GM12891 (cell line): ENCODE results near the gene UBAP1L.

Source experiments
- DNase-seq: peaks from one replicate; pipeline ENCODE4 v3.0.0; 2011; ENCODE audit warnings: low spot score; ENCODE audit not compliant: insufficient read length
- FAIRE-seq: peaks from 2 replicates; lab custom pipeline; 2011; peaks lifted over from hg19 to GRCh38; lab: Jason Lieb, UNC
- PAX5 ChIP-seq: IDR thresholded peaks from 2 replicates; pipeline ENCODE4 v1.6.1; 2011; ENCODE audit warnings: low read length, moderate library complexity, mild to moderate bottlenecking; ENCODE audit not compliant: insufficient read depth, severe bottlenecking
- POLR2A ChIP-seq: IDR thresholded peaks from 2 replicates; pipeline ENCODE4 v1.6.1; 2011; ENCODE audit warnings: low read depth, low read length, control low read depth
- POLR2AphosphoS5 ChIP-seq: IDR thresholded peaks from 2 replicates; pipeline ENCODE4 v1.6.1; 2011; ENCODE audit warnings: low read depth, low read length, control low read depth
- POU2F2 ChIP-seq: IDR thresholded peaks from 2 replicates; pipeline ENCODE4 v1.6.1; 2011; ENCODE audit warnings: low read depth, mild to moderate bottlenecking, control low read depth, low read length, moderate library complexity
- SPI1 ChIP-seq: IDR thresholded peaks from 2 replicates; pipeline ENCODE4 v1.6.1; 2011; ENCODE audit warnings: low read depth, low read length, control low read depth
- TAF1 ChIP-seq: IDR thresholded peaks from 2 replicates; pipeline ENCODE4 v1.6.1; 2011; ENCODE audit warnings: low read depth, low read length, control low read depth

The UBAP1L gene

GRCh38 chr15:65092911-65093792, 21.8 kb downstream of the UBAP1L start:
- DNase-seq (no peak), FAIRE-seq (no peak)
- TF ChIP-seq POLR2A (no peak), SPI1 (no peak), TAF1 (no peak), POLR2AphosphoS5 (no peak), PAX5 (no peak), POU2F2 (no peak)

- no peak for DNase-seq
- no peak for TF ChIP-seq POLR2A
- no peak for FAIRE-seq
These were observed 22.8 kb downstream of the UBAP1L start for GRCh38 chr15:65091946-65092770.

- no peak for FAIRE-seq
- no peak for DNase-seq
- TF ChIP-seq POU2F2 (no peak), POLR2A (no peak), SPI1 (no peak), POLR2AphosphoS5 (no peak), PAX5 (no peak), TAF1 (no peak)
These were observed 25.7 kb downstream of the UBAP1L start for GRCh38 chr15:65089206-65089824.

DNA sequence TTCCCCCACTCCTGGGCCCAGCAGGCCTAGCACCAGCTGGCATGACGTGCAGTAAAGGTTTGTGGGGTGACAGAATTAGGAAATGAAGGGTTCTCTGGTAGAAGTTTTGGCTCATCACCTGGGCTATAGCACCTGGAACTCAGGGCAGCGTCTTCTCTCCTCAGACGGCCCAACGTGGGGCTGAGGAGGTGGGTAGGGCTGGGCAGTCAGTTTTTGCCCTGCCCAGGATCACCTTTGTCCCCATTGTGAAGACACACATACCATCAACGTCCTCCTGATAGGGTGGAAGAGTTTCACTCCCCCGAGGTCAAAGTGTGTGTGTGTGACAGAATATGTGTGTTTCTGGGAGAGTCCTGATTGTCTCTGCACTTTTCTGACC, 26.4 kb downstream of the UBAP1L start:
- TF ChIP-seq SPI1, result no peak
- TF ChIP-seq TAF1, result no peak
- TF ChIP-seq POLR2A, result no peak
- TF ChIP-seq PAX5, result no peak
- TF ChIP-seq POU2F2, result no peak
- TF ChIP-seq POLR2AphosphoS5, result no peak
- DNase-seq (no peak), FAIRE-seq (peak; percentile 35)

GRCh38 chr15:65087873-65088642, 26.9 kb downstream of the UBAP1L start:
- TF ChIP-seq PAX5 (no peak), TAF1 (no peak), POLR2AphosphoS5 (no peak), POU2F2 (no peak), POLR2A (no peak), SPI1 (no peak)
- DNase-seq (no peak), FAIRE-seq (no peak)

DNA sequence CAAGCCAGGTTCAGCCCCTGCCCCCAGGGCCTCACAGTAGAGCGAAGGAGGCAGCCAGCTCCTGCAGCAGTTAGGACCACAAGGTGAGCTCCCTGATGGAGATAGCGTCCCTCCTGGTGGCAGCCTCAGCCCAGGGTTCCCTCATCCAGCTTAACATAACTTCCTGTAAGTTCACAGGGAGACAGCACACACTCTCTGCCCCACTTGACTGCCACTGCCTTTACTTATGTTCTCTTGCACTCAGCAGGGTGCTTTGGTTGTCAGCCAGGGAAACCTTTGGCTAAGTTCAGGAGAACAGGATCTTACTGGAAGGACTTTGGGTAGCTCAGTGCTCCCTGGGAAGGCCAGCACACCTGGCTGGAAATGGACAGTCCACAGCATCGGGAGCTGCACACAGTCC, 27.6 kb downstream of the UBAP1L start:
- no peak for FAIRE-seq
- no peak for TF ChIP-seq TAF1
- no peak for TF ChIP-seq POLR2AphosphoS5
- no peak for TF ChIP-seq POLR2A
- no peak for TF ChIP-seq SPI1
- TF ChIP-seq PAX5, result no peak
- DNase-seq, result no peak

DNA sequence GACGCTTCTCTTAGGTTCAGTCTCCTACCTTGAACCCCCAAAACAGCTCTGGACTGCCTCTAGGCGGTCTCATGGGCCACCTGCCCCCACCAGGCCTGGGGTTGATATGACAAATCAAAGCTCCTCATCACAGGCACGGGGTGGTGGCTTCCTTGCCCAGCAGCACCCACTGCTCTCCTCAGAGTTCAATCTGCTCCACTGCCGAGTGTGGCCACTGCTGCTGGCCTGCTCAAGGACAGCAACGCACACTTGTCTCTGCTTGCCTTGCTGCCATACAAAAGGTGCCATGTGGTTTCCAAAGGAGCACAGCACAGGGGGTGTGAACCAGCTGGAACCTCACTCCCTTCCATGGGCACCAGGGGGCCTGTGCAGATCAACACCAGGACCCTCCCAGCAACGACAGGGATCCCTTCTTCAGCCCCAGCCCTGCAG, 28.3 kb downstream of the UBAP1L start:
- DNase-seq (no peak), FAIRE-seq (no peak)
- no peak for TF ChIP-seq PAX5
- TF ChIP-seq SPI1, result no peak

DNA sequence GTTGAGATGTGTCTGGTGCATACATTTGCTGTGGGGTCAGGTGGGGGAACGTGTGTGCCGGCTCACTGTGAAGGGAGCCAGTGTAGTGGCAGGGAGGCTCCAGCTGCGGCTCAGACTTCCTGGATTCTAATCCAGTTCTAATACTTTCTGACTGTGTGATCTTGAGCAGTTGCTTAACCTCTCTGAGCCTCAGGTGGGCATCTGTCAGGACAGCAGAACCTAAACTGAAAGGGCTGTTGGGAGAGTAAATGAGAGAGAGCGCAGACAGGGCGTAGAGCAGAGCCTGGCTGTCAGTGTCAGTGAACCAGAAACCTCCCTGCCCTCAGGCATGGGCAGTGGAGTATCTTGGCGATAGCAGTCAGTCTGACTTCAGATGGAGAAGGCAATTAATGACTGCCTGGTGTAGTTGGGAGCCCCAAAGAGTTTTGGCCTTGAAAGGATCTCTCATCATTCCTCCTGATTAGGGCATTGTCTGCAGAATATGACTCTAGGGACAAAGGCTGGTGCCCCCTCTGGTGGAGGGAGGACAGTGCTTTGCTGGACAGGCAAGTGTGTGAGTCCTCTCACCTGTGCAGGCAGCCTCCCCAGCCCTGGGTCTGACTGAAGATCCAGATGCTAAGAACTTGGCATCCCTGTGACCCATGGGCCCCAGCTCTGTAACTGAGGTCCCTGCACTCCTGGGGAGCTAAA, 28.9 kb downstream of the UBAP1L start:
- TF ChIP-seq POLR2AphosphoS5 (no peak), PAX5 (no peak), POLR2A (no peak), SPI1 (no peak), POU2F2 (no peak), TAF1 (no peak)
- no peak for DNase-seq
- no peak for FAIRE-seq
